Measurements from ENCODE around the gene AFDN. TPM values are rescaled to one million over a fixed set of nuclear protein-coding genes. Genes with fewer than 3 reads are reported as not detected.

The AFDN gene
- total and polyA plus RNA-seq, 10 of the 15 experiments (the other 5 are each of a cell fraction or from before 2014, with no cell fraction given), result 5.7 to 68.2 (median 45.1) TPM

GRCh38 chr6:167856999-167857660 is 30.4 kb downstream of the AFDN start (continued):
- TF ChIP-seq CBX5 (IDR thresholded peaks at IDR 0.05; ENCODE audit: low read depth) (no peak), SREBF1 (IDR thresholded peaks at IDR 0.05; ENCODE audit: low read length) (no peak), GATAD2B (conservative IDR thresholded peaks at IDR 0.05; ENCODE audit: low read depth) (no peak), ETV6 (conservative IDR thresholded peaks at IDR 0.05 in 1 of 2, IDR thresholded peaks at IDR 0.05 in 1 of 2; ENCODE audit: borderline replicate concordance in 1 of 2, low read depth in 1 of 2) (0 out of 4 replicates have a peak, but pooled peaks of 1 of the 2 experiments have one; percentile 35), PKNOX1 (IDR thresholded peaks at IDR 0.05) (no peak), NFYA (IDR thresholded peaks at IDR 0.05; ENCODE audit: borderline replicate concordance, low read depth, low read length) (no peak), ASH2L (IDR thresholded peaks at IDR 0.05; ENCODE audit: borderline replicate concordance, low read depth) (no peak), NFIC (IDR thresholded peaks at IDR 0.05; ENCODE audit: low read depth, low read length) (peak; percentile 63; the same call in 1 of the 2 replicates), SPI1 (IDR thresholded peaks at IDR 0.05; ENCODE audit: borderline replicate concordance, insufficient read depth, low read depth, low read length) (no peak), CHD4 (IDR thresholded peaks at IDR 0.05) (no peak), MYB (IDR thresholded peaks at IDR 0.05; ENCODE audit: borderline replicate concordance, low read depth, low read length) (no peak), ZNF384 (IDR thresholded peaks at IDR 0.05; ENCODE audit: borderline replicate concordance, low read depth, low read length) (no peak), SMC3 (IDR thresholded peaks at IDR 0.05; ENCODE audit: borderline replicate concordance, low read length) (no peak), RBBP5 (conservative IDR thresholded peaks at IDR 0.05) (no peak), SIN3A (IDR thresholded peaks at IDR 0.05; ENCODE audit: low read depth, low read length) (no peak), BCL11A (IDR thresholded peaks at IDR 0.05; ENCODE audit: low read depth, low read length) (no peak), CHD2 (IDR thresholded peaks at IDR 0.05; ENCODE audit: borderline replicate concordance, low read depth, low read length) (no peak), ZSCAN29 (IDR thresholded peaks at IDR 0.05) (no peak), GABPA (IDR thresholded peaks at IDR 0.05; ENCODE audit: low read depth) (0 out of 2 replicates have a peak, but pooled peaks have one; percentile 47), HSF1 (IDR thresholded peaks at IDR 0.05; ENCODE audit: low read depth, low read length) (no peak), SIX5 (IDR thresholded peaks at IDR 0.05; ENCODE audit: low read depth, low read length, severe bottlenecking) (no peak), PAX5 (IDR thresholded peaks at IDR 0.05; ENCODE audit: borderline replicate concordance, low read depth, low read length) (no peak), FOXM1 (IDR thresholded peaks at IDR 0.05; ENCODE audit: low read depth, low read length) (0 out of 2 replicates have a peak, but pooled peaks have one; percentile 25), SREBF2 (IDR thresholded peaks at IDR 0.05; ENCODE audit: low read length) (no peak), TCF12 (IDR thresholded peaks at IDR 0.05; ENCODE audit: low read depth, low read length) (no peak), POLR2A (IDR thresholded peaks at IDR 0.05; ENCODE audit: low read depth, low read length) (no peak), CREB1 (IDR thresholded peaks at IDR 0.05; ENCODE audit: low read depth) (peak; percentile 30; the same call in 1 of the 2 replicates)
- TF ChIP-seq, protein P1, sequence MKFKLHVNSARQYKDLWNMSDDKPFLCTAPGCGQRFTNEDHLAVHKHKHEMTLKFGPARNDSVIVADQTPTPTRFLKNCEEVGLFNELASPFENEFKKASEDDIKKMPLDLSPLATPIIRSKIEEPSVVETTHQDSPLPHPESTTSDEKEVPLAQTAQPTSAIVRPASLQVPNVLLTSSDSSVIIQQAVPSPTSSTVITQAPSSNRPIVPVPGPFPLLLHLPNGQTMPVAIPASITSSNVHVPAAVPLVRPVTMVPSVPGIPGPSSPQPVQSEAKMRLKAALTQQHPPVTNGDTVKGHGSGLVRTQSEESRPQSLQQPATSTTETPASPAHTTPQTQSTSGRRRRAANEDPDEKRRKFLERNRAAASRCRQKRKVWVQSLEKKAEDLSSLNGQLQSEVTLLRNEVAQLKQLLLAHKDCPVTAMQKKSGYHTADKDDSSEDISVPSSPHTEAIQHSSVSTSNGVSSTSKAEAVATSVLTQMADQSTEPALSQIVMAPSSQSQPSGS (IDR thresholded peaks at IDR 0.05; ENCODE audit: low read length), result peak; percentile 42
- TF ChIP-seq, protein P2, sequence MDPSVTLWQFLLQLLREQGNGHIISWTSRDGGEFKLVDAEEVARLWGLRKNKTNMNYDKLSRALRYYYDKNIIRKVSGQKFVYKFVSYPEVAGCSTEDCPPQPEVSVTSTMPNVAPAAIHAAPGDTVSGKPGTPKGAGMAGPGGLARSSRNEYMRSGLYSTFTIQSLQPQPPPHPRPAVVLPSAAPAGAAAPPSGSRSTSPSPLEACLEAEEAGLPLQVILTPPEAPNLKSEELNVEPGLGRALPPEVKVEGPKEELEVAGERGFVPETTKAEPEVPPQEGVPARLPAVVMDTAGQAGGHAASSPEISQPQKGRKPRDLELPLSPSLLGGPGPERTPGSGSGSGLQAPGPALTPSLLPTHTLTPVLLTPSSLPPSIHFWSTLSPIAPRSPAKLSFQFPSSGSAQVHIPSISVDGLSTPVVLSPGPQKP (IDR thresholded peaks at IDR 0.05; ENCODE audit: low read depth, low read length), result no peak

All from GM12878 (cell line).